HG03064 (cell line): ENCODE data around the gene SLC52A3.
"Not testable (repeated sequence)": the region's sequence is repeated elsewhere in the genome, so short reads cannot be mapped to it uniquely, and the experiment has no call there.

Source experiments
- ATAC-seq: cut with Tn5 transposase; IDR thresholded peaks from one replicate; pipeline ENCODE4 v1.9.1; 2021; ENCODE audit warnings: low read depth; ENCODE audit not compliant: unreplicated experiment

Gene SLC52A3

DNA sequence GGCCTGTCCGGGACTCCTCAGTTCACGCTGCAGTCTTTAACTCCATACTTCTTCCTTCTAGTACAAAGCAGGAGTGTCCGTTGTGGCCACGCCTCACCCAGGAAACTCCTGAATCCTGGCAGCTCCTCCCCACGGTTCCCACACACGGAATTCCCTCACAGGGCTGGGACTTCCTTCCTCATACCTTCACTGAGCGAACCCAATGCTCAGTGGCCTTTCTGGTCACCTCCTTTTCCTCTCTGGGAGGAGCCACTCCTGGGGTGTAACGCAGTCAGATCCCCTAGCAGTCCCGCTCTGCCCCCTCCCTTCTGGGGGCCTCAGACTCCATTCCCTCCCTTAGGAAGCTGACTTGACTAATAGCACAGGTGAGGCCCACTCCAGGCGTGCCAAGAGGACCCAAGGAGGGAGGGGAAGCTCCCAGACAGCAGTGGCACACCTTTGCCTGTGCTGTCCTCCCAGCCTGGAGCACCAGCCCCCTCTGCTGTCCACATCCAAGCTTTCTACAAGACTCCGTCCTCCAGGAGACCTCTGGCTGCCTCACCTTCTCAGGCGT lies at the start of gene SLC52A3:
SLC52A3 (minus strand) TSS at position 75 of the 553 bp plus-strand sequence. CDS start 2,726 bp downstream, outside the sequence.
- ATAC-seq: no peak

DNA sequence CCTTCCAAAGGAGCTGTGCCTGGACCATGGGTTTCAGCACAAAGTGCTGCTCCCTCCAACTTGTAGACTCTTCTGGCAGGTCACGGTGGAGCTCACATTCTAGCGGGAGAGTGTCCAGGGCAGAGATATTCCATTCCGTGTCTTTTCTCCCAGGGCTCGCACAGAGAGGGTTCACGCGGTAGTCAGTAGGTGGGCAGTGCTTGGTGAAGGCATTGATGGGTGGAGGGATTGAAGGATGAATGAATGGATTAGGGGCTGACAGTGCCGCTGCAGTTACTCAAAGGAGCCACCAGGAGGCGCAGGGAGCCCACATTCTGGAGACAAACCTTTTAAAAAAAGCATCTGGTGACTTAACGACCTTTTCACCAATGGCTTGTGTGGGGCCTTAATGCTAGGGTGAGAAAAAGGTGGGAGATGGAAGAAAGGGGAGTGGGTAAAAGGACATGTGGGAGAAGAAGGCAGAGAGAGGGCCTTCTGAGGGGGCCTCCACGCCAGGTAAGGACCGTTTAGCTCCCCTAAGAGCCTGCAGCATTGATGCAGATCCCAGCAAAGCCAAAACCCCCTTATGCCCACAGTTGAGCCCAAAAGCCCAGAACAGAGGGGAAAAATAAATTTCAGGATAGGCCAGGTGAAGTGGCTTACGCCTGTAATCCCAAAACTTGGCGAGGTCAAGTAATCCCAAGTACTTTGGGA lies 47.8 kb upstream of the SLC52A3 start:
- no peak for ATAC-seq

DNA sequence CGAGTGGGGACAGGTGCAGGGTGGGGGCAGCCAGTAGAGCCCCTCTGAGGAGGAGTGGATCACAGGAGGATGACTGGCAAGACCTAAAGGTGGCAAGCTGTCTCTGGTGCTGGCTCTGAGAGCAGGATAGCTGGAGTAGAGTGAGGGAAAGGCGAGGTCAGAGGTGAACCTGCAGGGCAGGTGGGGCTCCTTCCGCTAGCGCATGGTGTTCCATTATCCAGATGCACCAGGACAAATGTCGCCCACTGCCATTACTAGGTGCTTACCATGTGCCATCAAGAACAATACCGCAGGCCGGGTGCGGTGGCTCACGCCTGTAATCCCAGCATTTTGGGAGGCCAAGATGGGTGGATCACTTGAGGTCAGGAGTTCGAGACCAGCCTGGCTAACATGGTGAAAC lies 46.9 kb upstream of the SLC52A3 start:
- ATAC-seq: no peak

DNA sequence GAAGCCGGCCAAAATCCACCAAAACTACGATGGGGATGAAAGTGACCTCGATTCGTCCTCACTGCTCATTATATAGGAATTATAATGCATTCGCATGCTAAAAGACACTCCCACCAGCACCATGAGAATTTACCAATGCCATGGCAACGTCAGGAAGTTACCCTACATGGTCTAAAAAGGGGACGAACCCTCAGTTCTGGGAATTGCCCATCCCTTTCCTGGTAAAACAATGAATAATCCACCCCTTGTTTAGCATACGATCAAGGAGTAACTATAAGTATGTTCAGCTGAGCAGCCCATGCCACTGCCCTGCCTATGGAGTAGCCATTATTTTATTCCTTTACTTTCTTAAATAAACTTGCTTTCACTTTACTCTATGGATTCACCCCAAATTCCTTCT lies 45.1 kb upstream of the SLC52A3 start:
- no peak for ATAC-seq

DNA sequence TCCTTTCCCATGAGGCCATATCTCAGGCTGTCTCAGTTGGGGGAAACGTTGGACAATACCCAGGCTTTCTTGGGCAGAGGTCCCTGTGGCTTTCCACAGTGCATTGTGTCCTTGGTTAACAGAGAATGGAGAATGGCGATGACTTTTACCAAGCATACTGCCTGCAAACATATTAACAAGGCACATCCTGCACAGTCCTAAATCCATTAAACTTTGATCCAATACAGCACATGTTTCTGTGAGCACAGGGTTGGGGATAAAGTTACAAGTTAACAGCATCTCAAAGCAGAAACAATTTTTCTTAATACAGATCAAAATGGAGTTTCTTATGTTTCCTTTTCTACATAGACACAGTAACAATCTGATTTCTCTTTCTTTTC lies 44.1 kb upstream of the SLC52A3 start:
- ATAC-seq: not testable (repeated sequence)

DNA sequence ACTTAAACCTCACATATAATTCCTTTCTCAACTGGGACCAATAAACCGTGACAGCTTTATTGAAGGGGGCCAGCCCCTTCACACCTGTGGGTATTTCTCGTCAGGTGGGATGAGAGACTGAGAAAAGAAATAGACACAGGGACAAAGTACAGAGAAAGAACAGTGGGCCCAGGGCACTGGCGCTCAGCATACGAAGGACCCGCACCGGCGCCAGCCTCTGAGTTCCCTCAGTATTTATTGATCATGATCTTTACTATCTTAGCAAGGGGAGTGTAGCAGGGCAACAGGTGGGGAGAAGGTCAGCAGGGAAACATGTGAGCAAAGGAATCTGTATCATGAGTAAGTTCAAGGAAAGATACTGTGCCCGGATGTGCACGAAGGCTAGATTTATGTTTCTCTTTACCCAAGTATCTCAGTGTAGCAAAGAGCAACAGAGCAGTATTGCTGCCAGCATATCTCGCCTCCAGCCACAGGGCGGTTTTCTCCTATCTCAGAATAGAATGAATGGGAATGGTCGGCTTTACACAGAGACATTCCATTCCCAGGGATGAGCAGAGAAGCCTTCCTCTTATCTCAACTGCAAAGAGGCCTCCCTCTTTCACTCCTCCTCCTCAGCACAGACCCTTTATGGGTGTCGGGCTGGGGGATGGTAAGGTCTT lies 43.6 kb upstream of the SLC52A3 start:
- not testable (repeated sequence) for ATAC-seq

DNA sequence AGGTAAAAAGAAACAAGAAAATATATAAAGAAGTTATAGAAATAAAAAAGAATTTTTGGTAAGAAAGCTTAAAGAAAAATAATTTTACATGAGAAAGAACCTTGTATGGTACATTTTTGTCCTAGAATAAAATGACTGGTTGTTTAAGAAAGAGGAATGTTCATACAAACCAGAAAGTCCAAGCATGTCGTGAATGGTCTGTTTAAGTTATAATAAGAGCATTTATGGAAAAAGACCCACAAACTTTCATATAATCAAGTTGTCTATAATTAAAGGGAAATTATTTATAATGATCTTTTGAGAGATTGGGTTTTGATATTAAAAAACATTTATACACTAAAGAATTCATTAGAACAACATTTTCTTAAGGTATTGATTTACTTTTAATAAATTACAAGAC lies 37.4 kb upstream of the SLC52A3 start:
- ATAC-seq: no peak

DNA sequence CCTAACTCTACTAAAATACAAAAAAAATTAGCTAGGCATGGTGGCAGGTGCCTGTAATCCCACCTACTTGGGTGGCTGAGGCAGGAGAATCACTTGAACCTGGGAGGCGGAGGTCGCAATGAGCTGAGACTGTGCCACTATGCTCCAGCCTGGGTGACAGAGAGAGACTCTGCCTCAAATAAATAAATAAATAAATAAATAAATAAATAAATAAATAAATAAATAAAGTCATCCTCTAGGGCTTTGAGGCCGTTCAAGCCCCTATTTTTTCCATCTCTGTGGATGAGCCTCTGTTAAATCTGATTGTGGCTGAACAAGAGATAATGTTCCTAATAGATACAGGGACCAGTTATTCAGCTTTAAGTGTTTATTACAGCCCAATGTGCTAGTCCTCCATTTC lies 33.4 kb upstream of the SLC52A3 start:
- no peak for ATAC-seq

DNA sequence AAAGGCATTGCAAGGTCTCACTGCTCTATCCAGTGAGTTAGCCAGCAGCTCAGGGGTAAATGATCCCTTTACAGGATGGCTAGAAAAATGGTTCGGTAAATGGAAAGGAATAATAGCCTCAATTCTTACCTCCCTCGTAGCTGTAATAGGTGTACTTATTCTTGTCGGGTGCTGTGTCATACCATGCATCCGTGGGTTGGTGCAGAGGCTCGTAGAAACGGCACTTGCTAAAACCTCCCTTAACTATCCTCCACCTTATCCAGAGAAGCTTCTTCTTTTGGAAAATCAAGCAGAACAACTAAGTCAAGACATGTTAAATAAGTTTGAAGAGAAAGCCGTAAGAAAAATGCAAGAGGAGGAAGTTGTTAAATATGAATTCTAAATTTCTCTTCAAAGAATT lies 31.7 kb upstream of the SLC52A3 start:
- ATAC-seq: not testable (repeated sequence)

DNA sequence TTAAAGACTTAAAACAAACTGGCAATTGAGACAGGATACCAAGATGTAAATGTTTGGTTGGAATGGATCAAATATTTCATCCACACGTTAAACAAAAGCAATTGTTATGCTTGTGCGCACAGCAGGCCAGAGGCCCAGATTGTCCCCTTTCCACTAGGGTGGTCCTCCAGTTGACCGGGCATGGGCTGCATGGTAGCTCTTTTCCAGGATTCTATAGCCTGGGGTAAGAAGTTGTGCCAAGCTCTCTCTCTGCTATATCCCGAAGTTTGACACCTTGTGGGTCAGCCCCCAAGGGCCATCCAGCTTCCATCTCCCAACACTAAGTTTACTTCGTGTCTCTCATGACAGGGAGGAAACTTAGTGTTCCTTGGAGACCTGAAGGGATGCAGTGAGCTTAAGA lies 30.4 kb upstream of the SLC52A3 start:
- not testable (repeated sequence) for ATAC-seq

DNA sequence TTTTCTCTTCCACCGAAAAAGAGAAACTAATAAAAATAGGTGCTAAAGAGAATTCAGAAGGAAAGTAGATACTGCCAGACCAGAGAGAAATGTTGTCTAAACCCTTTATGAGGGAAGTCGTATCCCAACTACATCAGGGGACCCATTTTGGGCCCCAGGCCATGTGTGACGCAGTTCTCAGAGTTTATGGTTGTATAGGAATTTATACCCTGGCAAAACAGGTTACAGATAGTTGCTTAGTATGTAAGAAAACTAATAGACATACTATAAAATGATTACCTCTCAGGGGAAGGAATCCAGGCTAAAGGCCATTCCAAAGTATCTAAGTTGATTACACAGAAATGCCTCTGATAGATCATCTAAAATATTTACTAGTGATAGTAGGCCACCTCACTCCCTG lies 28.6 kb upstream of the SLC52A3 start:
- ATAC-seq: no peak

DNA sequence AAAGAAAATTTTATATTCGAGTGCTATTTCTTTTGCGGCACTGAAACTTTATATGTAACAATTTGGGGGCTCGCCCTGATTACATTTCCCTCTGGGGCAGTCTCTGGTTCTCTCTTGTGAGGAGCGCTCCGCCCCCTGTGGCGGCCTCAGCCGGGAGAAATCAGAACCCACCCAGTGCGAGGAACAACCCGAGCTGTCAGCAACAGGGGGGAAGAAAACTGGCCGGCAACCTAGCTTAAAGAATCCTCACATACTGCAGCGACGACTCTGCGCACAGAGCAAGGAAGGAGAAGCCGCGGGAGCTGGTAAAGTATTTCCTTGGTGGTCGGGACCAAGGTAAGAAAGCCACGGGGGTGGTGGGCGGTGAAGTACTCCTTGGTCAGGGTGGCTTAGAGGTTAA lies 23.9 kb upstream of the SLC52A3 start:
- ATAC-seq: no peak

DNA sequence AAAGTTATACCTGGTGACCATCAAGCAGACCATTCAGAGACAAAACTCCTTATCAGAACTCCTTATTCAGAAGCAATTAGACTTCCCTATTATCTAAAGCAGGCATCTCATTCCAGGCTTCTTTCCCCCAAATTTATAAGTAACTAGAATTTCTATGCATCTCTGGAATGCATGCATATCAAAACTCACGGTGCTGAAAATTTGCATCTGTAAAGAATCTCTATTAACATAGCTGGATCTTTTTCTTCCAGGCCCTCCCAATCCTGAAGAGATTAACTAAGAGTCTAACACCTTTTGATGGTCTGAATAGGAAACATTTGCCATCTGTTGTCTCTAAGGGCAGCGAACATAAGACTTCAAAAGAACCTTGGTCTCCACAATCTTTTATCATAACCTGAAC lies 22.8 kb upstream of the SLC52A3 start:
- no peak for ATAC-seq

DNA sequence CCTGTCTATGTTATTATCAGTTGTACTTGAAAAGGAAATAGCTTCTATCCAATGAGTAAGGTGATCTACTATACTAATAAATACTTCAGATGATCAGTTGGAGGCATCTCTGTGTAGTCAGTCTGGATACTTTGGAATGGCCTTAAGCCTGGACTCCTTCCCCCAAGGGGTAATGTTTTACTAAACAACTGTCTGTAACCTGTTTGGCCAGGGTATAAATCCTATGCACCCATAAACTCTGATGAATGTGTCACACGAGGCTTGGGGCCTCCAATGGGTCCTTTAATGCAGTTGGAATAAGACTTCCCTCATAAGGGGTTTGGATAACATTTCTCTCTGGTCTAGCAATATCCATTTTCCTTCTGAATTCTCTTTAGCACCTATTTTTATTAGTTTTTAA lies 19.5 kb upstream of the SLC52A3 start:
- ATAC-seq: no peak

DNA sequence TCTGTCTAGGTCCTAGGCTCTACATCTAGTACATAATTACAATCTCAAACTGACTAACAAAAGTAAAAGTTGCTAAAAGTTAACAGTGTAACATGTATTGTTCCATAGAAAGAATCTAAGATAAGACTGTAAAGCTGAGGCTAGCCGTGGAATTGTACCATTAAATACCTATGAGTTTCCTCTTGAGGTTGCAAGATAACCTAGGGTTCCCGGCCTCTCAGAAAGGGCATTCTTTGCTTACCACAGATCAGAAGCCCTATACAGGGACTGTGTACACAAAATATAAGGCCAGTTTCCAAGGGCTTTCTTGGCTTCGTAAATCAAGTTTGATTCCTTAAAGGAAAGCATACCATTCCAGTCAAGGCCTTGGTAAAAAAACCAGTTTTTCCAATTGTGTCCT lies 11.5 kb upstream of the SLC52A3 start:
- no peak for ATAC-seq

DNA sequence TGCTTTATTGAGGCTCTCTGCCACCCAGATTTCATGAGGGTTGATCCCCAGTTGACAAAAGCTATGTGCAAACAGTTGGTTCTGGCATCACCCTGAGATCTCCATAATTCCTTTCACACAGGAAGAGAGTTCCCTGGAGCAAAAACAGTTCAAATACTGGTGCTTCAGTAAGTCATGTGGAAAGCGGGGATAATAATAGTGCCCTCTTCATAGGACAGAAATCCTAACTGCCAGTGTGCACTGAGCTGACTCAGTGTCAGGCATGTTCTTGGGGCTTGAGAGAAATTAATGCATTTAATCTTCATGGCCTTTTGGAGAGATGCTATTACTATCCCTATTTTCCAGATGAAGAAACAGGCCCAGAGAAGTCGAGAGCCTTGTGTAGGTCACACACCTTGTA lies 7.9 kb upstream of the SLC52A3 start:
- no peak for ATAC-seq

DNA sequence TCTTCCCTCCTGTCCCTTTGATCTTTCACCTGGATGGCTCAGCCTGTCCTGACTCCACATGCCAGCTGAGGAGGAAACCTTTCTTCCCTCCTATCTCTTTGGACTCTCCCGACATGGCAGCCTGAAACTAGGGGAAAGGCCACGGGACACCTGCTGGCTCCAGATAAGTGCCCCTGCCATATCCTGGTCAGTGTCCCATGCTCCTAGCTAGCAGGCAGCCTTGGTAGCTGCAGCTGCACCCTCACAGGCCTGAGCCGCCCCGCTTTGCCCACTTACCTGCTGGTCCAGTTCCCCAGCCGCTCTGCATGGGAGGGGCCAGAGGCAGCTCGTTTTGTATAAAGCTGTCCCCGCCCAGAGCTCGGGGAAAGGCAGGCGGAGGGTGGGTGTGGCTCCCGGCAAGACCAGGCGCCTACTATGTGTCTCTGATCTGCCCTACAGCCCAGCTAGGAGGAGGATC lies 7.4 kb upstream of the SLC52A3 start:
- no peak for ATAC-seq

DNA sequence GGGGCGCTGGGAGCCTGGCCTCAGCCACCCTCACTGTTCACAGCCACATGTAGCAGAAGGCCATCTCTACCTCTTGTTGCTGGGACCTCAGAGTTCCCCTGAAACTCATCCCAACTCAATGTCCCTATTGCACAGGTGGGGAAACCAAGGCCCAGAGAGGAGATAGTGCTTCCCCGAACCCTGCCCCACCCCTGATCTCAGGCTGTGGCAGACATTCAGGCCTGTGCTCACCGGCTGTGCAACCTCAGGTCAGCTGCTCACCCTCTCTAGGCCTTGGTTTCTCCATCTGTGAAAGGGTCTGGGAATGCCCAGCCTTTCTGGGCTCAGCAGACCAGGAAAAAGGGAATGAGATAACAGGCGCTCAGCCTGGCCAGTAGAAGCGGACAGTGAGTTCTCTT lies 6.4 kb upstream of the SLC52A3 start:
- ATAC-seq: no peak

DNA sequence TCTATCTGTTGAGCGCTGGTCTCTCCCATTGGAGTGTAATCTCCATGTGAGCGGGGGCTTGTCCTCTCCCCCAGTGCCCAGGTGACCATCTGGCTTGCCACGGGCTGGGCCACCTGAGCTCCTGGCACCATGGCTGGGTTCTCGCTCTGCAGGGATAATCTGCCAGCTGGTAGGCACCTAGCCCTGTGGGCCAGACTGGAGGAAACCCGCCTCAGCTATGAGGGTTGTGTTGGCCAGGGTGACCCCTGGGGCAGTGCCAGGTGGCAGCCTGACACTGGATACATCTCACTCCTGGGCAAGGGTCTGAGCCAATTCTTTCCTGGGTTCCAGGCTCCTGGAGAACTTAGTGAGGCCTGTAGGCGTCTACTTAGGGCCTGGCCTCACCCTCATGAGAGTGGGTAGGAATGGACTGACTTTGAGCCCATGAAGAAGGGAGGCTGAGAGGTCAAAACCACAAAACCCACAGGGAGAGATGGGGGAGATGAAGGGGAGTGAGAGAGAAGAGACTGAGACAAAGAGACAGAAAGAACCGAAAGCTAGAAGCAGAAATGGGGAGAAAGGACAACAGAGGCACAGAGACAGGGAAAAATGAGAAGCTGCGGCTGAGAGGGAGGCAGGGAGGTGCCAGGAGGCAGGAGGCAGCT lies 5.8 kb upstream of the SLC52A3 start:
- ATAC-seq: no peak

DNA sequence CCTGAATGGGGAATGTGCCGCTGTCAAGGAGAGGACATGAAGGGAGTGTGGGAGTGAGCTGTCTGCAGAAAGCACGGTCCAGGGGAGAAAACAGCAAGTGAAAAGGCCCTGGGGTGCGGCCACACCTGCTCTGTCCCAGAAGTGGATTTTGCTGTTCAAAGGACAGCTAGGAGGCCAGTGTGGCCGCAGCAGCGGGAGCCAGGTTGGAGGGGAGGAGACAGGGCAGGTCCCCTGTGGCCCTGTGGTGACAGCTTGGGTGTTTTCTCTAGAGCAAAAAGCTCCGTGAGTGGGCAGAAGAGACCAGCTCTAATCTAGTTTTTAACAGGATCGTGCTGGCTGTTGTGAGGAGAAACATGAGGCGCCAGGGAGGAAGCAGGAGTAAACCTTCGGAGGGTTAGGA lies 4.5 kb upstream of the SLC52A3 start:
- no peak for ATAC-seq

DNA sequence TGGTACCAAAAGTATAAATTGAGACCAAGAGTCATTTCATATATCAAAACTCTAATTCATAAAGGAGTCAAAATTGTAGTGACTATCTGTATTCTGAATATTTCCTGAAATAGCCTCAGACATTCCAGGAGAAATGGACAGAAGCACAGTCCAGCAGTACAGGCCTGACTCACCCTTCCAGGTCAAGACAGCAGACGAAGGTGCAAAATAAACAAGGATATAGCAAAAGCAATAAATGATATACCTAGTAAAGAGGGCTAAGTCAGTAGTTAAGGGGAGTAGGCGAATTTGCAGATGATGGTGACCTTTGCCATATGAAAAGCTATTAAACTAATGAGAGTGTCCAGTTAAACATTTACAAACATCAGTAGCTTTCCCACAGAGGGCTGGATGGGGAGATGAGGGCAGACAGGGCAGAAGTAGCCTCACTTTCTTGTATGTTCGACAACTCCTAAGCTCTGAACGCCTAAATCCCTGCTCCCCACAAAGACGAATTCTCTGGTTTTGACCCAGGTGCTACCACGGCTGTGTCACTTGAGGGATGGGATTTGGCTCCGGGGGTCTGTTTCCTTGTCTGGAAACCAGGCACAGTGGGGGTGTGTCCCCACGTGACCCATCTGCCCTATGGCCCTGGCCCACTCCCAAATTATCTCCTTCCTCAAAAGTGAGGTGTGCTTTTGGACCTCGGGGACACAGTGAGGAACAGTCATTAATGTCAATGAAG lies 3.6 kb upstream of the SLC52A3 start:
- ATAC-seq: no peak
